ENCODE measurements around the gene FAM98A.

DNA sequence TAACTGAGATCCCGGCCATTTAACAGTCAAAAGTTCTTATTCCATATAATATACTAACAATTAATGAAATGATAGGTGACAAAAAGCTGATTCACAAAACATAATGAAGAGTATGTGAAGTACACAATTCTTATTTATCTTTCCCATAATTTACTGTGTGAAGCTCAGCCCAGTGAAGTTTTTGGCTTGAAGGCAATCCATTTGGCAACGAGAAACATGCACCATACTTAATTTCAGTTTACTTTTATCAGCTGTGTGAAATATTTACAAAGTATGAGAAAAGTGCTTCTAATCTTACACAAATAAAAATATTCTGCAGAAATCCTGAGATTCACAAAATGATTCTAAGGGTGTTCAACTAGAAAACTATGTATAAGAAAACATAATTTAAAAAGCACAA is 12.3 kb downstream of the FAM98A start:
- TF ChIP-seq, protein P1, sequence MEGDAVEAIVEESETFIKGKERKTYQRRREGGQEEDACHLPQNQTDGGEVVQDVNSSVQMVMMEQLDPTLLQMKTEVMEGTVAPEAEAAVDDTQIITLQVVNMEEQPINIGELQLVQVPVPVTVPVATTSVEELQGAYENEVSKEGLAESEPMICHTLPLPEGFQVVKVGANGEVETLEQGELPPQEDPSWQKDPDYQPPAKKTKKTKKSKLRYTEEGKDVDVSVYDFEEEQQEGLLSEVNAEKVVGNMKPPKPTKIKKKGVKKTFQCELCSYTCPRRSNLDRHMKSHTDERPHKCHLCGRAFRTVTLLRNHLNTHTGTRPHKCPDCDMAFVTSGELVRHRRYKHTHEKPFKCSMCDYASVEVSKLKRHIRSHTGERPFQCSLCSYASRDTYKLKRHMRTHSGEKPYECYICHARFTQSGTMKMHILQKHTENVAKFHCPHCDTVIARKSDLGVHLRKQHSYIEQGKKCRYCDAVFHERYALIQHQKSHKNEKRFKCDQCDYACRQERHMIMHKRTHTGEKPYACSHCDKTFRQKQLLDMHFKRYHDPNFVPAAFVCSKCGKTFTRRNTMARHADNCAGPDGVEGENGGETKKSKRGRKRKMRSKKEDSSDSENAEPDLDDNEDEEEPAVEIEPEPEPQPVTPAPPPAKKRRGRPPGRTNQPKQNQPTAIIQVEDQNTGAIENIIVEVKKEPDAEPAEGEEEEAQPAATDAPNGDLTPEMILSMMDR (IDR thresholded peaks at IDR 0.05; ENCODE audit: insufficient read depth, low read depth, low read length), result no peak
- TF ChIP-seq EZH2 (IDR thresholded peaks at IDR 0.05; ENCODE audit: insufficient read depth, low read length), result no peak
